HEK293 (cell line): Measurements from ENCODE around the gene S1PR5.
A peak's percentile ranks its signal among the peaks of the same experiment; 100 is the strongest.

Experiments
- CTCF ChIA-PET: fragments of 350-600 bp; formaldehyde crosslinking; extraction: SDS; loops from one replicate; lab custom pipeline; 2021; ENCODE audit warnings: antibody characterized with exemption; lab: Yijun Ruan, JAX
- POLR2A ChIA-PET: fragments of 300-600 bp; formaldehyde crosslinking; extraction: SDS; loops from one replicate; lab custom pipeline; 2020; ENCODE audit warnings: antibody characterized with exemption, inconsistent platforms; lab: Yijun Ruan, JAX
- H3K27ac ChIP-seq: fragments of 200-500 bp; sonication (Bioruptor generic); 2 replicates; pipeline ENCODE4 v1.5.1; 2014; ENCODE audit warnings: low read depth, low read length, control low read depth, inconsistent platforms; ENCODE audit errors: extremely low read depth
- H3K36me3 ChIP-seq, 2 experiments: fragments of 200-500 bp in 1 of 2; sonication (Bioruptor generic) in 1 of 2; 1 replicate in 1 of 2; 2 replicates in 1 of 2; pipeline ENCODE4 v1.5.1; 2014 to 2017; ENCODE audit warnings: inconsistent platforms in 2 of 2, low read length in 2 of 2; ENCODE audit not compliant: control insufficient read depth in 2 of 2, insufficient read depth in 1 of 2
- H3K4me1 ChIP-seq: fragments of 200-500 bp; sonication (Bioruptor generic); 2 replicates; pipeline ENCODE4 v1.5.1; 2014; ENCODE audit warnings: mild to moderate bottlenecking, low read length, inconsistent platforms; ENCODE audit not compliant: control insufficient read depth, insufficient read depth
- H3K4me3 ChIP-seq: 2 replicates; pipeline ENCODE4 v1.5.1; 2011; ENCODE audit warnings: low read depth, mild to moderate bottlenecking, control low read depth, low read length, moderate library complexity
- H3K9me3 ChIP-seq: fragments of 200-500 bp; sonication (Bioruptor generic); 2 replicates; pipeline ENCODE4 v1.5.1; 2014; ENCODE audit warnings: low read depth, low read length, inconsistent platforms; ENCODE audit not compliant: control insufficient read depth, insufficient read depth
- EGR2 ChIP-seq: fragments of 450-650 bp; formaldehyde crosslinking; IDR thresholded peaks from 2 replicates; pipeline ENCODE4 v1.5.1; 2016; ENCODE audit warnings: low read depth, missing biosample characterization, missing genetic modification characterization
- ELK4 ChIP-seq: IDR thresholded peaks from 2 replicates; pipeline ENCODE4 v1.6.1; 2011; ENCODE audit warnings: mild to moderate bottlenecking, low read depth, low read length, borderline replicate concordance
- KLF10 ChIP-seq: fragments of 450-650 bp; IDR thresholded peaks from 2 replicates; pipeline ENCODE4 v1.5.1; 2018; ENCODE audit warnings: missing biosample characterization, mild to moderate bottlenecking, missing genetic modification characterization
- OVOL3 ChIP-seq: fragments of 450-650 bp; formaldehyde crosslinking; IDR thresholded peaks from 2 replicates; pipeline ENCODE4 v1.5.1; 2016; ENCODE audit warnings: missing biosample characterization, missing genetic modification characterization
- PRDM10 ChIP-seq: fragments of 450-650 bp; formaldehyde crosslinking; IDR thresholded peaks from 2 replicates; pipeline ENCODE4 v1.5.1; 2016; ENCODE audit warnings: missing biosample characterization, missing genetic modification characterization
- SALL2 ChIP-seq: fragments of 450-650 bp; formaldehyde crosslinking; IDR thresholded peaks from 2 replicates; pipeline ENCODE4 v1.5.0; 2017; ENCODE audit warnings: missing biosample characterization, mild to moderate bottlenecking, missing genetic modification characterization, borderline replicate concordance
- ZBTB20 ChIP-seq: fragments of 450-650 bp; formaldehyde crosslinking; IDR thresholded peaks from 2 replicates; pipeline ENCODE4 v1.5.1; 2016; ENCODE audit warnings: missing biosample characterization, missing genetic modification characterization
- ZFHX2 ChIP-seq: fragments of 450-650 bp; formaldehyde crosslinking; conservative IDR thresholded peaks from 2 replicates; pipeline ENCODE4 v1.5.1; 2016; ENCODE audit warnings: missing biosample characterization, missing genetic modification characterization
- ZNF184 ChIP-seq: fragments of 450-650 bp; IDR thresholded peaks from 2 replicates; pipeline ENCODE4 v1.5.1; 2018; ENCODE audit warnings: missing biosample characterization, mild to moderate bottlenecking, missing genetic modification characterization
- ZNF280D ChIP-seq: fragments of 450-650 bp; formaldehyde crosslinking; IDR thresholded peaks from 2 replicates; pipeline ENCODE4 v1.5.1; 2016; ENCODE audit warnings: missing biosample characterization, missing genetic modification characterization
- ZNF311 ChIP-seq: fragments of 450-650 bp; formaldehyde crosslinking; IDR thresholded peaks from 2 replicates; pipeline ENCODE4 v1.5.1; 2017; ENCODE audit warnings: missing biosample characterization, missing genetic modification characterization, borderline replicate concordance
- ZNF571 ChIP-seq: fragments of 450-650 bp; formaldehyde crosslinking; IDR thresholded peaks from 2 replicates; pipeline ENCODE4 v1.5.0; 2017; ENCODE audit warnings: missing biosample characterization, missing genetic modification characterization
- ZNF645 ChIP-seq: fragments of 450-650 bp; formaldehyde crosslinking; IDR thresholded peaks from 2 replicates; pipeline ENCODE4; 2016; ENCODE audit warnings: missing biosample characterization, missing genetic modification characterization
- ZNF677 ChIP-seq: fragments of 450-650 bp; IDR thresholded peaks from 2 replicates; pipeline ENCODE4 v1.5.0; 2018; ENCODE audit warnings: missing biosample characterization, mild to moderate bottlenecking, missing genetic modification characterization, moderate library complexity
- ZNF768 ChIP-seq: fragments of 450-650 bp; formaldehyde crosslinking; IDR thresholded peaks from 2 replicates; pipeline ENCODE4 v1.5.1; 2018; ENCODE audit warnings: missing biosample characterization, mild to moderate bottlenecking, missing genetic modification characterization
- TF ChIP-seq, protein P1 (sequence below): fragments of 450-650 bp; formaldehyde crosslinking; IDR thresholded peaks from 2 replicates; pipeline ENCODE4 v1.5.1; 2017; ENCODE audit warnings: missing biosample characterization, missing genetic modification characterization

S1PR5 gene

DNA sequence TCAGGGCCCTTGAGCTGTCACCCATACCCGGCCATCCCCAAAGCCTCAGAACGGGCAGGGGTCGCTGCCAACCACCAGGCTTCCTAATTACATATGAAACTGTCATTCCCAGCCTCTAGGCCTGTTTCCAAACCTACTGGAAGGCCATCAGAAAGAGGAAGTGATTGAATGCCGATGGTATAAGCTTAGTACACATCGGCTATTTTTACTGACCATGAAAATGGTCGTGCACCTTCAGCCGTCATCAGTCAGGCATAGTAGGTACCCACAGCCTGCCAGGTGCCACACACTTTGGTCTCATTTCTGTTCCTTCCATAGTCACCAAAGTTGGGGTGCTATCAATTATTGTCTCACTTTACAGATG is 38.3 kb upstream of the S1PR5 start:
- Histone ChIP-seq H3K27ac (no peak overlapping the region), H3K36me3 (peaks cover 28 to 90% of the 10 kb centered on the region in 2 experiments; a peak in 2 of 3 replicates), H3K9me3 (no peaks in the 10 kb centered on the region), H3K4me1 (no peaks in the 10 kb centered on the region), H3K4me3 (no peak overlapping the region)
- CTCF ChIA-PET = interaction anchor here (1.8 kb wide), 1 partner anchor 13 kb away, joined by 4 read pairs; no protein-coding TSS in a partner anchor
- TF ChIP-seq OVOL3 (no peak), ZNF677 (tag by site-specific recombination) (no peak), ZBTB20 (tag by site-specific recombination) (no peak), ZNF184 (tag by site-specific recombination) (no peak), ZNF571 (no peak)
- TF ChIP-seq, protein P1, sequence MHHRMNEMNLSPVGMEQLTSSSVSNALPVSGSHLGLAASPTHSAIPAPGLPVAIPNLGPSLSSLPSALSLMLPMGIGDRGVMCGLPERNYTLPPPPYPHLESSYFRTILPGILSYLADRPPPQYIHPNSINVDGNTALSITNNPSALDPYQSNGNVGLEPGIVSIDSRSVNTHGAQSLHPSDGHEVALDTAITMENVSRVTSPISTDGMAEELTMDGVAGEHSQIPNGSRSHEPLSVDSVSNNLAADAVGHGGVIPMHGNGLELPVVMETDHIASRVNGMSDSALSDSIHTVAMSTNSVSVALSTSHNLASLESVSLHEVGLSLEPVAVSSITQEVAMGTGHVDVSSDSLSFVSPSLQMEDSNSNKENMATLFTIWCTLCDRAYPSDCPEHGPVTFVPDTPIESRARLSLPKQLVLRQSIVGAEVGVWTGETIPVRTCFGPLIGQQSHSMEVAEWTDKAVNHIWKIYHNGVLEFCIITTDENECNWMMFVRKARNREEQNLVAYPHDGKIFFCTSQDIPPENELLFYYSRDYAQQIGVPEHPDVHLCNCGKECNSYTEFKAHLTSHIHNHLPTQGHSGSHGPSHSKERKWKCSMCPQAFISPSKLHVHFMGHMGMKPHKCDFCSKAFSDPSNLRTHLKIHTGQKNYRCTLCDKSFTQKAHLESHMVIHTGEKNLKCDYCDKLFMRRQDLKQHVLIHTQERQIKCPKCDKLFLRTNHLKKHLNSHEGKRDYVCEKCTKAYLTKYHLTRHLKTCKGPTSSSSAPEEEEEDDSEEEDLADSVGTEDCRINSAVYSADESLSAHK (tag by site-specific recombination) = 0 out of 2 replicates have a peak, but pooled peaks have one; percentile 32
- POLR2A ChIA-PET = interaction anchor here (0.6 to 2.3 kb wide), 3 partner anchors 10 to 14 kb away, joined by 3 to 7 read pairs (median 3); partner anchors contain the start of genes CDKN2D and KRI1

DNA sequence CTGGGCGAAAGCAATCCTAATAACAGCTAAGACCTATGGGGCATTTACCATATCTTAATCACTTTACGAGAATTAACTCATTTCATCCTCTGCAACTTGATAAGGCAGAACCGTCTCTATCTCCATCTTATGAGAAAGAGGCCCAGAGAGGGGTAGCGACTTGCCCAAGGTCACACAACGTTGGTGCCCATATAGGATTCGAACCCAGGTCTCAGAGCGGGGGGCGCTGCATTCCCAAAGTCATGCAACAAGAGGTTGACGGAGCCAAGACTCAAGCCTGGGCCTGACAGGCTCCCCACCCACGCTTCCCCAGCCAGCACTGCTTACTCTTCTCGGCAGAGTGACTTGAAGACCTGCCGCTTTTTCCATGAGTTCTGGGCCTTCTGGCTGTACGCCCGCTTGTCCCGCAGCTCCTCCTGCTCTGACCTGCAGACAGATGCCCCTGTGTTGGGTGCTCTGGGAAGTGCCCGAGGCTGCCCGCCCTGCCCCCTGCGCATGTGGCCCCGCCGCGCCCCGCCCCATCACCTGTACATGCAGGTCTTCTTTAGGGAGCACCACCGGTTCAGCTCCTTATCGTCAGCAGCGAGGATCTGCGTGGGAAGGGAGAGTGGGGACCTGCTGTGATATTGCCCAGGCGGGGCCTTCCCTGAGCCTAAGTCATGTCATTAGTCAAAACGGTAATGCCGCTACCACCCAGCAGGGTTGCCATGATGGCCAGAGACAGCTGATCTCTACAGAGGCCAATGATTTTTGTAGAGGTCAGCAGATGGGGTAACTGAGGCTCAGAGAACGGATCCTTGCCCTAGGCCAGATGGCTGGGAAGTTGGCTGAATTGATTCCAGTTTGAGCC is 37.7 kb upstream of the S1PR5 start:
- Histone ChIP-seq H3K36me3 (peaks cover 31 to 90% of the 10 kb centered on the region in 2 experiments; a peak in 2 of 3 replicates), H3K4me3 (no peak overlapping the region), H3K9me3 (no peaks in the 10 kb centered on the region), H3K27ac (no peak overlapping the region), H3K4me1 (no peaks in the 10 kb centered on the region)
- ChIA-PET CTCF (interaction anchor here (0.6 to 1.8 kb wide), 6 partner anchors 9 to 75 kb away, joined by 3 to 4 read pairs (median 3); no protein-coding TSS in a partner anchor), POLR2A (interaction anchor here (1.4 to 2.3 kb wide), 2 partner anchors 11 to 13 kb away, joined by 3 to 7 read pairs; partner anchors contain the start of genes CDKN2D and KRI1)
- TF ChIP-seq PRDM10 (tag by site-specific recombination) (no peak), ELK4 (no peak), ZNF311 (tag by site-specific recombination) (no peak), ZNF280D (tag by site-specific recombination) (no peak), ZNF645 (tag by site-specific recombination) (no peak), SALL2 (tag by site-specific recombination) (no peak), KLF10 (tag by site-specific recombination) (no peak), ZFHX2 (peak; percentile 27; the same call in 1 of the 2 replicates), ZNF768 (0 out of 2 replicates have a peak, but pooled peaks have one; percentile 30), EGR2 (tag by site-specific recombination) (0 out of 2 replicates have a peak, but pooled peaks have one; percentile 3)
- TF ChIP-seq, protein P1 (tag by site-specific recombination) = no peak
